SK-N-SH (cell line): ENCODE data around the gene BOC. TPM values are rescaled to one million over a fixed set of nuclear protein-coding genes. Genes with fewer than 3 reads are reported as not detected.

Experiments used
- CTCF ChIA-PET: fragments of 300-600, 350-600 bp; formaldehyde crosslinking; extraction: SDS; loops from one replicate; lab custom pipeline; 2021; lab: Yijun Ruan, JAX
- POLR2A ChIA-PET: fragments of 350-600 bp; sonication (Branson Sonifier 250); formaldehyde crosslinking; extraction: SDS; loops from one replicate; lab custom pipeline; 2020; ENCODE audit warnings: antibody characterized with exemption, inconsistent platforms; lab: Yijun Ruan, JAX
- DNase-seq: peaks from one replicate; pipeline ENCODE4 v3.0.0; 2012
- H2AFZ ChIP-seq: fragments of 200-600 bp; sonication (generic); 2 replicates; pipeline ENCODE4 v1.8.1; 2016; ENCODE audit warnings: antibody characterized with exemption, mild to moderate bottlenecking, low read depth
- H3F3A ChIP-seq: fragments of 200-600 bp; sonication (generic); replicated peaks from 2 replicates; pipeline ENCODE3; 2016; ENCODE audit warnings: antibody characterized with exemption, mild to moderate bottlenecking; ENCODE audit not compliant: insufficient read depth
- H3K27ac ChIP-seq, 2 experiments: fragments of 200-500 bp in 1 of 2; fragments of 200-600 bp in 1 of 2; sonication (Bioruptor generic) in 1 of 2; sonication (generic), shearing (Covaris generic) in 1 of 2; 2 replicates each; pipeline versions ENCODE4 v1.5.1 to v1.6.1; 2014 to 2016; ENCODE audit warnings: low read depth in 2 of 2, inconsistent platforms in 1 of 2, low read length in 1 of 2, mild to moderate bottlenecking in 1 of 2, mixed read lengths in 1 of 2
- H3K27me3 ChIP-seq: fragments of 200-600 bp; sonication (generic), shearing (Covaris generic); 2 replicates; pipeline ENCODE4 v1.6.1; 2016; ENCODE audit warnings: mixed run types; ENCODE audit not compliant: insufficient read depth
- H3K36me3 ChIP-seq, 2 experiments: fragments of 200-500 bp in 1 of 2; fragments of 200-600 bp in 1 of 2; sonication (Bioruptor generic) in 1 of 2; sonication (generic) in 1 of 2; replicated peaks in 1 of 2; 2 replicates each; pipeline versions ENCODE3 to v1.5.1; 2014 to 2016; ENCODE audit warnings: low read length in 1 of 2, mild to moderate bottlenecking in 1 of 2; ENCODE audit not compliant: insufficient read depth in 2 of 2, control insufficient read depth in 1 of 2
- H3K4me1 ChIP-seq, 2 experiments: fragments of 200-500 bp in 1 of 2; fragments of 200-600 bp in 1 of 2; sonication (Bioruptor generic) in 1 of 2; sonication (generic), shearing (Covaris generic) in 1 of 2; 2 replicates each; pipeline versions ENCODE4 v1.5.1 to v1.6.1; 2014 to 2016; ENCODE audit warnings: low read depth in 1 of 2, low read length in 1 of 2, mixed run types in 1 of 2; ENCODE audit not compliant: insufficient read depth in 2 of 2, control insufficient read depth in 1 of 2
- H3K4me2 ChIP-seq: fragments of 200-600 bp; sonication (generic), shearing (Covaris generic); 2 replicates; pipeline ENCODE4 v1.6.1; 2017; ENCODE audit warnings: mixed run types
- H3K4me3 ChIP-seq, 2 experiments: fragments of 200-500 bp in 1 of 2; fragments of 200-600 bp in 1 of 2; sonication (Bioruptor generic) in 1 of 2; sonication (generic), shearing (Covaris generic) in 1 of 2; 2 replicates each; pipeline versions ENCODE4 v1.5.1 to v1.8.1; 2014 to 2016; ENCODE audit warnings: low read depth in 2 of 2, inconsistent platforms in 1 of 2, low read length in 1 of 2, mild to moderate bottlenecking in 1 of 2, mixed read lengths in 1 of 2, moderate library complexity in 1 of 2
- H3K79me2 ChIP-seq: fragments of 200-600 bp; sonication (generic); 2 replicates; pipeline ENCODE4 v1.8.1; 2017; ENCODE audit warnings: mild to moderate bottlenecking; ENCODE audit not compliant: insufficient read depth
- H3K9ac ChIP-seq: fragments of 200-600 bp; sonication (generic); 2 replicates; pipeline ENCODE4 v1.6.1; 2017; ENCODE audit warnings: mixed run types
- H3K9me2 ChIP-seq: fragments of 200-600 bp; sonication (generic); 2 replicates; pipeline ENCODE4 v1.6.1; 2017; ENCODE audit warnings: mixed run types
- H3K9me3 ChIP-seq: fragments of 200-600 bp; sonication (generic); 2 replicates; pipeline ENCODE4 v1.6.1; 2017; ENCODE audit warnings: mixed run types, mild to moderate bottlenecking, moderate library complexity
- H4K20me1 ChIP-seq: fragments of 200-600 bp; sonication (generic); 2 replicates; pipeline ENCODE4 v1.6.1; 2017; ENCODE audit warnings: mild to moderate bottlenecking, mixed run types; ENCODE audit not compliant: insufficient read depth
- ELF1 ChIP-seq: IDR thresholded peaks from 2 replicates; pipeline ENCODE4 v1.4.0; 2012
- EP300 ChIP-seq, 2 experiments: IDR thresholded peaks; 2 replicates each; pipeline versions ENCODE4 v1.4.0 to v1.6.1; 2012; ENCODE audit warnings: borderline replicate concordance in 1 of 2, low read depth in 1 of 2, low read length in 1 of 2
- EZH2phosphoT487 ChIP-seq: fragments of 200-600 bp; sonication (generic); IDR thresholded peaks from 2 replicates; pipeline ENCODE4 v1.6.1; 2017; ENCODE audit warnings: low read depth, mixed run types, mild to moderate bottlenecking, antibody characterized with exemption, moderate library complexity, borderline replicate concordance
- FOSL2 ChIP-seq: IDR thresholded peaks from 2 replicates; pipeline ENCODE4 v1.4.0; 2012; ENCODE audit warnings: low read depth, mild to moderate bottlenecking, moderate library complexity, borderline replicate concordance
- GABPA ChIP-seq: IDR thresholded peaks from 2 replicates; pipeline ENCODE4 v1.4.0; 2012; ENCODE audit warnings: low read depth, mild to moderate bottlenecking
- JUND ChIP-seq: IDR thresholded peaks from 2 replicates; pipeline ENCODE4 v1.4.0; 2012
- MXI1 ChIP-seq: IDR thresholded peaks from 2 replicates; pipeline ENCODE4 v1.6.1; 2012; ENCODE audit warnings: mild to moderate bottlenecking, low read depth, low read length, improper control_type of control experiment
- NRF1 ChIP-seq: IDR thresholded peaks from 2 replicates; pipeline ENCODE4 v1.6.1; 2012; ENCODE audit warnings: low read depth, mild to moderate bottlenecking, low read length
- RCOR1 ChIP-seq: fragments of 150-350 bp; IDR thresholded peaks from 2 replicates; pipeline ENCODE4 v1.6.1; 2017; ENCODE audit warnings: antibody characterized with exemption, low read length
- SIN3A ChIP-seq: IDR thresholded peaks from 2 replicates; pipeline ENCODE4 v1.6.1; 2012; ENCODE audit warnings: low read depth, mild to moderate bottlenecking, low read length, moderate library complexity, borderline replicate concordance
- SMC3 ChIP-seq: IDR thresholded peaks from 2 replicates; pipeline ENCODE4 v1.6.1; 2012; ENCODE audit warnings: low read depth, low read length, improper control_type of control experiment
- WGBS: methylation state at CpG from one replicate; pipeline ENCODE4 v1.1.6; 2017; ENCODE audit warnings: low lambda C conversion rate; 5-methylcytosine and 5-hydroxymethylcytosine counted together
- polyA plus RNA-seq, 3 experiments: library from polyadenylated mRNA; depleted of rRNA; stranded (reverse); fragments of >200 nt; gene quantifications; 2 replicates each; pipeline ENCODE4 v1.2.3, GENCODE V29; 2012
- TF ChIP-seq, protein P1 (sequence below): fragments of 200-600 bp; sonication (generic); IDR thresholded peaks from 2 replicates; pipeline ENCODE4 v1.6.1; 2017; ENCODE audit warnings: antibody characterized with exemption, mild to moderate bottlenecking, moderate library complexity
- TF ChIP-seq, protein P2 (sequence below): fragments of 150-350 bp; IDR thresholded peaks from 2 replicates; pipeline ENCODE4 v1.6.1; 2016; ENCODE audit warnings: mild to moderate bottlenecking, low read depth, low read length
- TF ChIP-seq, protein P3 (sequence below): IDR thresholded peaks from 2 replicates; pipeline ENCODE4 v1.4.0; 2012; ENCODE audit warnings: low read depth
- TF ChIP-seq, protein P4 (sequence below): IDR thresholded peaks from 2 replicates; pipeline ENCODE4 v1.4.0; 2012; ENCODE audit warnings: low read depth, borderline replicate concordance

BOC gene
- polyA plus RNA-seq, 1 of the 3 experiments (the other 2 are of a cell fraction): 6.6 TPM

DNA sequence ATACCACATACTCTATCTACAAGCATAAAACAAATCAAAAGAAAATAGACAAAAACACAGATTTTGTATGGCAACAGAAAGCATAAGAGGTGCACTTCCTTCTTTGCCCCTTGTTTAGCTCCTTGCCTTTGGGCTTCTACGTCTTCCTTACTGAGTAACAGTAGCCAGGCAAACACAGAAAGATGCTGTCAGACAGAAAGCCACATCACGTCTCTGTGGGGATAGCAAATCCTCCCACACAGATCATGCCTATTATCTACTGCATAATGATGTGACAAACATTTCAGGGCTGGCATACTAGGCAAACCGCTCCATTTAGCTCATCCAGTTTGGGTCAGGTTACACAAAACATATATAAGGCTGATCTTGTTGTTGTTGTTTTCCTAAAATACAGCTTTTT, 92.7 kb downstream of the BOC start:
- no peak for DNase-seq
- peaks cover 0 to 9% of the 10 kb centered on the region in 2 experiments for H3K36me3 ChIP-seq
- H2AFZ ChIP-seq: no peak overlapping the region
- no peak overlapping the region for H3K4me3 ChIP-seq
- TF ChIP-seq ELF1: no peak
- H4K20me1 ChIP-seq: no peaks in the 10 kb centered on the region
- H3K4me1 ChIP-seq: peaks cover 0 to 2% of the 10 kb centered on the region in 2 experiments; a peak in 2 of 4 replicates
- ChIA-PET CTCF (interaction anchor here (1.0 to 1.5 kb wide), 4 partner anchors 12 to 269 kb away, joined by 3 to 7 read pairs (median 3); no protein-coding TSS in a partner anchor), POLR2A (no interaction called here)
- peaks cover 4% of the 10 kb centered on the region for H3F3A ChIP-seq
- H3K27me3 ChIP-seq: no peaks in the 10 kb centered on the region
- H3K79me2 ChIP-seq: no peaks in the 10 kb centered on the region
- no peaks in the 10 kb centered on the region for H3K9me3 ChIP-seq
- H3K9me2 ChIP-seq: no peaks in the 10 kb centered on the region
- H3K27ac ChIP-seq: no peak overlapping the region
- WGBS: 93% methylated on average over 3 of the region's 3 CpGs
- H3K9ac ChIP-seq: no peak overlapping the region
- no peak overlapping the region for H3K4me2 ChIP-seq

DNA sequence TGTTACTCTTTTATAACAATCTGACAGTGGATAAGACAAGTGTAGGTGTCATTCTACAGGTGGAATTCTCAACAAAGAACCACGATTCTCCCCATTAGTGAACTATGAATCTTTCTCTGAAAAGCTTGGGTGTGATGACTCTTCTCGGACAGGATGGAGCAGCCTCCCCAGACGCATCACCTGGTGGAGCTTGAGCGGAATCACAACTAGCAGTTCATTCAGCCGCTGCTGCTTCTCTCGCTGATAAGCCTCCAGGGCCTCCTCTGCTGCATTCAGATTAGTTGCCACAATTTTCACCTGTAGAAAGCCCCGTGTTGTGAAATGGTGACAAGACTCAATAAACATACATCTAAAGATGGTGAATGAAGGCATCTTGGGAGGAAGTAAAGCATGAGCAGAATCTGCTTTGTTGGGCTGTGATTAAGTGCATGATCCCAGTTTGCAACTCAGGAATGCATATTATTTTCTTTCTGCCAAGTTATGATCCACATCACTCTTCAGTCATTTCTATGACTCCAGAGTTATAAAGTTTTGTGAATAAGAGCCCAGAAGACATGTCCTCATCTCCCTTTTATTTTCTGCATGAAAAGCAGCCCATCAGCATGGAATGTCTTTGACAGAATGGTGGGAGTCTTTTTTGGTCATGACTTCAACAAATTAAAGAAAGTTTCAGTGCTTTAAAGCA, 93.6 kb downstream of the BOC start:
- no peak overlapping the region for H3K9ac ChIP-seq
- POLR2A ChIA-PET: no interaction called here
- H2AFZ ChIP-seq: no peak overlapping the region
- no peak for DNase-seq
- H3K4me2 ChIP-seq: no peak overlapping the region
- H4K20me1 ChIP-seq: no peaks in the 10 kb centered on the region
- H3K27me3 ChIP-seq: no peaks in the 10 kb centered on the region
- 93% methylated on average over 5 of the region's 7 CpGs for WGBS
- no peaks in the 10 kb centered on the region for H3K9me2 ChIP-seq
- no peaks in the 10 kb centered on the region for H3K9me3 ChIP-seq
- peaks cover 4% of the 10 kb centered on the region for H3F3A ChIP-seq
- H3K27ac ChIP-seq: no peak overlapping the region
- H3K4me3 ChIP-seq: no peak overlapping the region
- TF ChIP-seq EP300 (IDR thresholded peaks at IDR 0.05; ENCODE audit: borderline replicate concordance in 1 of 2, low read depth in 1 of 2, low read length in 1 of 2) (no peak), MXI1 (no peak), RCOR1 (no peak), NRF1 (no peak), GABPA (no peak), SIN3A (no peak), JUND (no peak), SMC3 (no peak), EZH2phosphoT487 (no peak), FOSL2 (no peak)
- TF ChIP-seq, protein P1, sequence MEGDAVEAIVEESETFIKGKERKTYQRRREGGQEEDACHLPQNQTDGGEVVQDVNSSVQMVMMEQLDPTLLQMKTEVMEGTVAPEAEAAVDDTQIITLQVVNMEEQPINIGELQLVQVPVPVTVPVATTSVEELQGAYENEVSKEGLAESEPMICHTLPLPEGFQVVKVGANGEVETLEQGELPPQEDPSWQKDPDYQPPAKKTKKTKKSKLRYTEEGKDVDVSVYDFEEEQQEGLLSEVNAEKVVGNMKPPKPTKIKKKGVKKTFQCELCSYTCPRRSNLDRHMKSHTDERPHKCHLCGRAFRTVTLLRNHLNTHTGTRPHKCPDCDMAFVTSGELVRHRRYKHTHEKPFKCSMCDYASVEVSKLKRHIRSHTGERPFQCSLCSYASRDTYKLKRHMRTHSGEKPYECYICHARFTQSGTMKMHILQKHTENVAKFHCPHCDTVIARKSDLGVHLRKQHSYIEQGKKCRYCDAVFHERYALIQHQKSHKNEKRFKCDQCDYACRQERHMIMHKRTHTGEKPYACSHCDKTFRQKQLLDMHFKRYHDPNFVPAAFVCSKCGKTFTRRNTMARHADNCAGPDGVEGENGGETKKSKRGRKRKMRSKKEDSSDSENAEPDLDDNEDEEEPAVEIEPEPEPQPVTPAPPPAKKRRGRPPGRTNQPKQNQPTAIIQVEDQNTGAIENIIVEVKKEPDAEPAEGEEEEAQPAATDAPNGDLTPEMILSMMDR: no peak
- TF ChIP-seq, protein P2, sequence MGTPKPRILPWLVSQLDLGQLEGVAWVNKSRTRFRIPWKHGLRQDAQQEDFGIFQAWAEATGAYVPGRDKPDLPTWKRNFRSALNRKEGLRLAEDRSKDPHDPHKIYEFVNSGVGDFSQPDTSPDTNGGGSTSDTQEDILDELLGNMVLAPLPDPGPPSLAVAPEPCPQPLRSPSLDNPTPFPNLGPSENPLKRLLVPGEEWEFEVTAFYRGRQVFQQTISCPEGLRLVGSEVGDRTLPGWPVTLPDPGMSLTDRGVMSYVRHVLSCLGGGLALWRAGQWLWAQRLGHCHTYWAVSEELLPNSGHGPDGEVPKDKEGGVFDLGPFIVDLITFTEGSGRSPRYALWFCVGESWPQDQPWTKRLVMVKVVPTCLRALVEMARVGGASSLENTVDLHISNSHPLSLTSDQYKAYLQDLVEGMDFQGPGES: no peak
- TF ChIP-seq, protein P3, sequence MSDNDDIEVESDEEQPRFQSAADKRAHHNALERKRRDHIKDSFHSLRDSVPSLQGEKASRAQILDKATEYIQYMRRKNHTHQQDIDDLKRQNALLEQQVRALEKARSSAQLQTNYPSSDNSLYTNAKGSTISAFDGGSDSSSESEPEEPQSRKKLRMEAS: no peak
- TF ChIP-seq, protein P4, sequence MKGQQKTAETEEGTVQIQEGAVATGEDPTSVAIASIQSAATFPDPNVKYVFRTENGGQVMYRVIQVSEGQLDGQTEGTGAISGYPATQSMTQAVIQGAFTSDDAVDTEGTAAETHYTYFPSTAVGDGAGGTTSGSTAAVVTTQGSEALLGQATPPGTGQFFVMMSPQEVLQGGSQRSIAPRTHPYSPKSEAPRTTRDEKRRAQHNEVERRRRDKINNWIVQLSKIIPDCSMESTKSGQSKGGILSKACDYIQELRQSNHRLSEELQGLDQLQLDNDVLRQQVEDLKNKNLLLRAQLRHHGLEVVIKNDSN: no peak
- H3K79me2 ChIP-seq: no peaks in the 10 kb centered on the region
- no peaks in the 10 kb centered on the region; a peak in 1 of 4 replicates for H3K4me1 ChIP-seq
- CTCF ChIA-PET: interaction anchor here (1.1 to 1.2 kb wide), 2 partner anchors 253 to 270 kb away, joined by 3 read pairs; no protein-coding TSS in a partner anchor
- peaks cover 0 to 9% of the 10 kb centered on the region in 2 experiments for H3K36me3 ChIP-seq
